ENCODE results near the gene SOS2.

SOS2 gene

GRCh38 chr14:50107850-50108249 is 123.5 kb downstream of the SOS2 start:
- no peak for DNase-seq
- no peaks in the 10 kb centered on the region for H3K9me3 ChIP-seq (ENCODE audit: severe bottlenecking)
- H3K36me3 ChIP-seq = peaks cover 45% of the 10 kb centered on the region
- H3K4me3 ChIP-seq (ENCODE audit: low read depth, low read length) = no peak overlapping the region
- no peak for TF ChIP-seq CTCF (IDR thresholded peaks at IDR 0.05; ENCODE audit: low read depth, low read length)
- no peaks in the 10 kb centered on the region for H3K27me3 ChIP-seq (ENCODE audit: insufficient read depth, low read depth, severe bottlenecking)
- no peak overlapping the region for H3K27ac ChIP-seq

GRCh38 chr14:50106178-50106577 is 125.2 kb downstream of the SOS2 start:
- H3K9me3 ChIP-seq (ENCODE audit: severe bottlenecking) = no peaks in the 10 kb centered on the region
- no peak overlapping the region for H3K4me3 ChIP-seq (ENCODE audit: low read depth, low read length)
- TF ChIP-seq CTCF (IDR thresholded peaks at IDR 0.05; ENCODE audit: low read depth, low read length) = no peak
- no peaks in the 10 kb centered on the region for H3K27me3 ChIP-seq (ENCODE audit: insufficient read depth, low read depth, severe bottlenecking)
- DNase-seq = no peak
- peaks cover 30% of the 10 kb centered on the region for H3K36me3 ChIP-seq
- no peak overlapping the region for H3K27ac ChIP-seq

- H3K27ac ChIP-seq = no peak overlapping the region
- no peak for DNase-seq
These were observed 127.8 kb downstream of the SOS2 start for GRCh38 chr14:50103558-50103957.

GRCh38 chr14:50101417-50101816 is 130.0 kb downstream of the SOS2 start:
- no peak for TF ChIP-seq CTCF (IDR thresholded peaks at IDR 0.05; ENCODE audit: low read depth, low read length)
- Histone ChIP-seq H3K4me3 (ENCODE audit: low read depth, low read length) (no peak overlapping the region), H3K36me3 (no peaks in the 10 kb centered on the region), H3K9me3 (ENCODE audit: severe bottlenecking) (no peaks in the 10 kb centered on the region), H3K27ac (no peak overlapping the region), H3K27me3 (ENCODE audit: insufficient read depth, low read depth, severe bottlenecking) (no peaks in the 10 kb centered on the region)
- no peak for DNase-seq

More at GRCh38 chr14:50103558-50103957, 127.8 kb downstream of the SOS2 start:
- Histone ChIP-seq H3K4me3 (ENCODE audit: low read depth, low read length) (no peak overlapping the region), H3K36me3 (peaks cover 8% of the 10 kb centered on the region), H3K27me3 (ENCODE audit: insufficient read depth, low read depth, severe bottlenecking) (no peaks in the 10 kb centered on the region), H3K9me3 (ENCODE audit: severe bottlenecking) (no peaks in the 10 kb centered on the region)
- TF ChIP-seq CTCF (IDR thresholded peaks at IDR 0.05; ENCODE audit: low read depth, low read length) = no peak

GRCh38 chr14:50100805-50101204 is 130.6 kb downstream of the SOS2 start:
- no peaks in the 10 kb centered on the region for H3K36me3 ChIP-seq
- no peak for TF ChIP-seq CTCF (IDR thresholded peaks at IDR 0.05; ENCODE audit: low read depth, low read length)
- no peaks in the 10 kb centered on the region for H3K27me3 ChIP-seq (ENCODE audit: insufficient read depth, low read depth, severe bottlenecking)
- no peaks in the 10 kb centered on the region for H3K9me3 ChIP-seq (ENCODE audit: severe bottlenecking)
- no peak overlapping the region for H3K4me3 ChIP-seq (ENCODE audit: low read depth, low read length)
- no peak overlapping the region for H3K27ac ChIP-seq
- DNase-seq = no peak

GRCh38 chr14:50099335-50099734 is 132.0 kb downstream of the SOS2 start:
- Histone ChIP-seq H3K27me3 (ENCODE audit: insufficient read depth, low read depth, severe bottlenecking) (no peaks in the 10 kb centered on the region), H3K4me3 (ENCODE audit: low read depth, low read length) (no peak overlapping the region), H3K27ac (no peak overlapping the region), H3K9me3 (ENCODE audit: severe bottlenecking) (no peaks in the 10 kb centered on the region), H3K36me3 (no peaks in the 10 kb centered on the region)
- TF ChIP-seq CTCF (IDR thresholded peaks at IDR 0.05; ENCODE audit: low read depth, low read length) = no peak
- DNase-seq = no peak

All from WERI-Rb-1 (cell line).